ENCODE data around the gene CDC42BPA.
A peak's percentile ranks its signal among the peaks of the same experiment; 100 is the strongest.

CDC42BPA gene

DNA sequence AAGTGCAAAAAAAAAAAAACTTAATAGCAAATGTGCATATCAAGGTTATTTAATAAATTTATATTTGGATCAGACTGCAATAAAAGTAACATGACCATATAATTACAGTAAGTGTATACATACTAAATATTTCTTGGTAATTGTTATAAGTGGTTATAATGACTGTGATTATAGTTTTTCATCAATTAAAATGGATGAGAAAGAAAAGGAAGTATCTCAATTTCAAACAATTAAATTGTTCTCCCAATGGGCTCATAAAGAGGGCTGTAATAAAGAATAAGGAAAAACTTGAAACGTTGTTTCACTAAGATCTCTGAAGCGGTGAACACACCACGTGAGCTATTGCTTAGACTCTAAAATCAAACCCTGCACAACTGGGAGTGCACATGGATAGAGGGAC is 104.1 kb downstream of the CDC42BPA start:
- DNase-seq (ENCODE audit: low read depth, low spot score): no peak

DNA sequence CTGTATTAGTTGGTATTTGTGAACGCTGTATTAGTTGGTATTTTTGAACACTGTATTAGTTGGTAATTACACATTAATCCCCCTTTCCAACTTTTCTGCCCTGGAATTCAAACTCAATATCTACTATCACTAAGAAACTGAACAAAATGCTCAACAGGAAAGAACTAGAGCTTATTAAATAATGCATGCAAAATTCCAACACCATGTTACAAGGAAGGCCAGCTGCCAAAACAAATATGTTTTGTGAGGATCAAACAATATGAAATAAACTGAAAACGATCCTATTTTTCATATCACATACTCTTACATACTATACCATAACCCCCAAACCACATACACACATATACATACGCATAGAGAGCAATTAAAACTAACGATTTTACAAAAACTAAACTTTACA is 104.9 kb downstream of the CDC42BPA start:
- DNase-seq (ENCODE audit: low read depth, low spot score): no peak

DNA sequence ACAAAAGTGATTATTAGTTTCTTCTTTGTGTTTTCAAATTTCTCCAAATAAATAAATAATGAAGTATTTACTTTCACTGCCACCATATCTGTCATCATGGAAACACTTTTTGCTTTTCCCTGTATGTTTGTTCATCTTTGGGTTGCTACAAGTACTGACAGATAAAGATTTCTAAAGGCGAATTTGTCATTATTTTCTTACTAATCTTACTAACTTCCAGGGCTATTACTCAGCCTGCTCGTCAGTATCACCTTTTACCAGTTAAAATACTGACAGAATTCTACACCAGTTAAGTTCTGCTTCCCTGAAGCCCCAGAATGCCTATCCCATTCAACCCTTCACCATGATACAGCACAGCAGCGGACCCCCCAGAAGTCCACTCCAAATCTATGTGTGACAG is 106.1 kb downstream of the CDC42BPA start:
- no peak for DNase-seq (ENCODE audit: low read depth, low spot score)

DNA sequence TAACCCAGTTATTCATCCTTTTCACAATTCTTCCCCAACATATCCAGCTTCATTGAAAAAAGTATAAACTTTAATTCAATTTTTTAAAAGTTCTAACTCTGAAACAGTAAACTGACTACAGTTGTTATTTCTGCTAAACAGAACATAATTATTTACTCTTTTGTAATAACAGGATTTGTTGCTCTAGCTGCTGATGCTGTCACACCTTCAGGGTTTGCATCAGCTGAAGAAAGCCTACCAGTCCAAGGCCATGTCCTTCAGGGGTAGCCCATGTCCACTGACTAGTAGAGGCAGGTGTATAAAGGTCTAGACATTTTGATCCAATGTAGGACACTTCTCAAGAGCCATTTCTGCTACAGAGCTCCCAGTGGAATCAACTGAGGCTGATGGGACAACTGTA is 107.7 kb downstream of the CDC42BPA start:
- no peak for DNase-seq (ENCODE audit: low read depth, low spot score)

DNA sequence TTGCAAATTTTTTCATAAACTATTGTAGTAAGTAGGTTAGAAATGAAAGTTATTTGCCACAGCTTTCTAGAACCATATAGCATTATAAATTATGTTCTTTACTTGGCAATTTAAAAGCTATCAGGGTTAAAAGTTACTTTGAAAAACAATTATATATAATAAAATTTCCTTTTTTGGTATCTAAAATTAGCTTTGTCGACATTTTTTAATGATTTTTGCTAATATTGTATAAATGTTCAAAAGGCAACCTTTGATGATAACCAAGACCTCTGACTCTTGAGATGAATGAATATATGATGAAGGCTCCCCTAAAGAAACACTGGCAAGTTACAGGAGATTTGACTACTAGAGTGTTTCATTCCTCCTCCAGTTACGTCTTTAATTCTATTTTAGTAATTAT is 121.2 kb downstream of the CDC42BPA start:
- no peak for DNase-seq (ENCODE audit: low read depth, low spot score)

DNA sequence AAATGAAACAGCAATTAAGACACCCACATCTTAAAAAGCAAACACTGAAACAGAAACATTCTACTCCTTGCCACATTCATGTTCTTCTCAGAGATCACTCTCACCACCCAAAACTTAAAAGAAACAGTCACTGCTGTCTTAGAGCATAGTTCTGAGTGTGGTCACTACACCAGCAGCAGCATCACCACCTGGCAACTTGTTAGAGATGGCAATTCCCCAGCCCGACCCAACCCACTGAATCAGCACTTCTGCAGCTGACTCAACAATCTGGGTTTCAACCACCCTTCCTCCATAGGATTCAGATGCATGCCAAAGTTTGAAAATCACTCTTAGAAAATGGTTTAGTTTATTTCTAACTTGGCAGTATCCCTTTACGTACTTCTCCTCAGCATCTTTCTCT is 126.1 kb downstream of the CDC42BPA start:
- DNase-seq (ENCODE audit: low read depth, low spot score): peak; percentile 94

DNA sequence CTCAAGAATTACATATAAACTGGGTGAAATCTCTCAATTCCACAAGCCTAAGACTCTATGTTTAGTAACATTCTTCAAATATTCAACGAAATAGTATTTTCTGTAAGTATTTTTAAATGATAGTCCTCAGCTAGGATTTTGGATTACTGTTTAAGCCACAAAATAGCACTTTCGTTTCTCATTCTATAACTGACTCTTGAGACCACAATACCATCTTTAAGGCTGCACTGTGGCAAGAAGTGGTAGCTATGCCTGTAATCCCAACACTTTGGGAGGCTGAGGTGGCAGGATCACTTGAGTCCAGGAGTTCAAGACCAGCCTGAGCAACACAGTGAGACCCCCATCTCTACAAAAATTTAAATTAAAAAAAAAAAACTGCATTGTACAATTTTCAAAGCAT is 126.7 kb downstream of the CDC42BPA start:
- no peak for DNase-seq (ENCODE audit: low read depth, low spot score)

DNA sequence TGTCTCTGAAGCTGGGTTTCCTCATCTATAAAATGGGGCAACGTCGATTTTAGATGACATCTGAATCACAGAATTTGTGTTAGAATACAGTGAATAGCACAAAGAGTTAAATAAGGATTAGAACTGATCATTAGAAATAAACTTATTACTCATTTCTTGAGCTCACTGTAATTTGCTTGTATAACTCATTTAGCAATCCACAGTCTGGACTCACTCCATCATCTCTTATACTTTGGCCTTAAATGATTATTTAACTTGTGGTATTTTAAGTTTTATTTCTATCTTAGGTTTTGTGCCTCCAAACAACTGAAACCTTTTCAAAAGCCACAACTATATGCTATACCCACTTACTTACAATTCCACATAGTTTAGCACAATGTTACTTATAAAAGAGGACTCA is 128.0 kb downstream of the CDC42BPA start:
- DNase-seq (ENCODE audit: low read depth, low spot score): no peak

DNA sequence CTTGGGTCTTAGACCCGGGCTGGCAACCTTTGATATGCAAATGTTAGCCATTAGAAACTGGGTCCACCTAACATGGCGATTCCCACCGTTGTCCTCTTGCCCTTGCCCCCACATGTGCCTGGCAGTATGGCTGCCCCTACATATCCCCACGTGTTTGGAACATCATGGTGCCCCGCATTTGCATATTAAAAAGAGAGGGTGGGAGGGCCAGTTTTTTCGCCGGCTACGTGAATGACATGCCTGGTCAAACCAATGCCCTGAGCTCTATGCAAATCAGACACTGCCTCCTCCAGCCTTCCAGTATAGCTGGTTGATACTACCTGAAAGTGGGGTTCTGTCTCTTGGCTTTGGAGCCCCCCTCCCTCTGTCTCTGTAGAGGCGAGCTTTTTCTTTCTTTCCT is 133.0 kb downstream of the CDC42BPA start:
- no peak for DNase-seq (ENCODE audit: low read depth, low spot score)

DNA sequence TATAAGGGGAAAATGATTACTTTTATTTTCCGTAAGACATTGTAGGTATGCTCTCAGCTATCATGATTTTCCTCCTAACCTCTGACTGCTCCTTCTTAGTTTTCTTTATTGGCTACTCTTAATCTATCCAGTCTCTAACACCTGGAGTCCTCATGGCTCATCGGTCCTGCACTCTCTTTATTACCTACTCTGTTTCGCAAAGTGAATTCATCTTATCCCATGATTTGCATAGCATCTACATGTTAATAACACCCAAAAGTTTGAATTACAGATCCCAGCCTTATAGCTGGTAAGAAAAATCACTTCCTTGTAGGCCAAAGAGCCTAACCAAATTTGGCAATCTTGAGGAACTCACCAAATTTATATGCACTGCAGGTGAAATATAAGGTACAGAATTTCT is 136.3 kb downstream of the CDC42BPA start:
- no peak for DNase-seq (ENCODE audit: low read depth, low spot score)

DNA sequence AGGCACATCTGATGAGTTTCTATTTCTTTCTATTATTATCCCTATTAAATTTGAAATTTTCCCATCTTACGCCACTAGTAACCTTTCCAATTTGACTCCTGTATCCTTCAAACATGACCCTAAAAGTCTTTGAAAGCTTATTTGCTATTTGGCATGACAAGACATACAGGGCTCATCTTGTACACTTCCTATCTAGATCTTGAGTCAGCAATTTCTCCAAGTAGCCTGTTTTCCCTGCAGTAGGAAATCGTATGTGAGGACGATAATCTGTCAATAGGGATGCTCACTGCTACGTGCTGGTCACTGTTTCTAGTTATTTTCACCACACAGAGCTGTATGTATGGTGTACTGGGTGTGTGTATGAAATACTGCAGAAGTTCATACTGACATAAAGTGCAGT is 142.7 kb downstream of the CDC42BPA start:
- no peak for DNase-seq (ENCODE audit: low read depth, low spot score)

DNA sequence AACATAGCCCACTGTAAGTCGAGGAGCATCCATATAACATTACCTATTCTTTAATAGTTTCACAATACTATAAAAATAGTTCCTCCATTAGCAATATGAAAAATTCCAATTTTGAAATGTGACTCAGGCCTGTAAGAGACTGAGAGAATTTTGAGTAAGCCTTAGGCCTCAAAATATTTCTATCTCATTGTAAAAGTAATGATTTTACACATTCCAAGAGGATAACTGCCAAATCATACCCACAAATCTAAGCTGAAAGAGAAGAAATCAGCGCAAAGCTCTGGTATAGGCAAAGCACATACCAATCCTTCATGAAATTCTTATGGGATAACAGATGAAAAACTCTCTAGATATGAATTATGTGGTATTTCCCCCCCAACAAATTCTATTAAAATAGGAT is 144.1 kb downstream of the CDC42BPA start:
- DNase-seq (ENCODE audit: low read depth, low spot score): peak; percentile 6

DNA sequence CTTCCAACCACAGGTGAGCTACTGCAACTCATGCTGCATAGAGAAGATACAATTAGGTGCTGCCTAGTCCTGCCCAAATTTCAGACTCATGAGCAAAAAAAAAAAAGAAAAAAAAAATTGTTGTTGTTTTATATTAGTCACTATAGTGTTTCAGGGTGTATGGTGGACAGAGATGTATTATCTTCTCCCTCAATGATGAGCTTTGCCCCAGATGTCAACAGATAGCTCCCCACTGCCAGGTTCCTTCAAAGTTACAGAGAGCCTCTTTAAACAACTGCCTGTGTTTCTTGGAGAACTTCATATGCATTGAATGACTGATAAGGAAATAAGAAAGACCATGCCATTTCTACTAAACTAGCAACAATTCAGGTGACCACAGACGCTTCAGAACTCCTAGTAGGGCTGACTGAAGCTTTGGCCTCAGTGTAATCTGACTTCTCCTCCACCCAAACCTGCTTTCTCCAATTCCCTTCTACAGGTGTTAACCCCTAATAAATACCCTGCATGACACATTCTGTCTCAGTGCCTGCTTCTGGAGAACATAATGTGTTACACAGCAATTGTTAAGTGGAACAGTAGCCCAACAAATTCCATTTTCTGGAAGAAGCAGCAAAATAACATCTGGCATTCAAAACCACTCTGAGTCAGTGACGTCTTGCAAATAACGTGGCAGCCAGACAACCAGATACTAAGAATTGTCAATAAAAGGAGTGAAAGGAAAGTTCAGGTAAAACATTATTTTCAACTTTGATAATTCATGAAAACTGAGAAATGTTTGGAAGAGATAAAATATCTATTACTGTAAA is 147.7 kb downstream of the CDC42BPA start:
- peak; percentile 11 for DNase-seq (ENCODE audit: low read depth, low spot score)

DNA sequence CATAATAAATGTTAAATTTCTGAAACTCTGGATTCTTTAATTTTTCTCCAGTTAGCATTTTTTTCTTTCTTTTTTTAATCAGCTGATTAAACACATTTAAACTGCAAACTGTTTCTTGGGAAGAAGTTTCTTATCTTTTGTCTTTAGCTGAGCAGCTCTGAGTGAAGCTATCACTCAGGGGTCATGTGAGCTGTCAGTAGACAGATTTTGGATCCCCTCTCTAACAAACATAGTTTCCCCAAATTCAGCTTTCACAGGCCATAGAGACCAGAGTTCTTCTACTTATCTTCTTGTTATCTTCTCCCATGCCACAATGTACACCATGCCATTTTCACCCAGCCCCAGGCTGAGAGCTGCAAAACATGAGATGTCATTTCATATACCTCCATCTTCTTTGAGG is 148.9 kb downstream of the CDC42BPA start:
- DNase-seq (ENCODE audit: low read depth, low spot score): no peak

DNA sequence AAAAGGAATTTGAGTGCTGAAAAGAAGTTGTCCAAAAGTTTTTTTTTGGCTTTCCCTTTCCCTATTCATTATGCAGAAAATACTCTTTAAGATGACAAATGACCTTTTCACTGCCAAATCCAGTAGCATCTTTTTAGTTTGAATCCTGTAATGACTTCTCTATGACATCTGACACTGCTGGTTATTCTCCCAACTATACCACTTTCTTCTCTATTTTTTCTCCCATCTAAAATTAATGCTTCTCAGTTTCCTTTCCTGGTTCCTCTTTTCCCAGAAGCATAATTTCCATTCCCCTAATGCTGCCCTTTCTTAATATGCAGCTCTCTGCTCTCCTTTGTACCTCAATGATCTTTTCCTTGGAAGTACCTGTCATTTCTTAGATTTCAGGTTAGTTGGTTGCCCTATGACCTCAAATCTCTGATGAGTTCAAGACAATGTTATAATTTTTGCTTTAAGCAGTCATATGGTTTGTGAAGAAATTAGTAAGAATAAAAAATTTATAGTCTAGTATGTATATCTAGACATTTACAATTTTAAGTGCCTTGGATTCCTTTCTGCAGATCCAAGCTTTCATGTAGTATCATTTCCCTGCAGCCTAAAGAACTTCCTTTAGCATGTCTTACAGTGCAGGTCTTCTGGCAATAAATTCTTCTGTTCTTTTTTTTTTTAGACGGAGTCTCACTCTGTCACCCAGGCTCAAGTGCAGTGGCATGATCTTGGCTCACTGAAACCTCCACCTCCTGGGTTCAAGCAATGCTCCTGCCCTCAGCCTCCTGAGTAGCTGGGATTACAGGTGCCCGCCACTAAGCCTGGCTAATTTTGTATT is 150.8 kb downstream of the CDC42BPA start:
- no peak for DNase-seq (ENCODE audit: low read depth, low spot score)

DNA sequence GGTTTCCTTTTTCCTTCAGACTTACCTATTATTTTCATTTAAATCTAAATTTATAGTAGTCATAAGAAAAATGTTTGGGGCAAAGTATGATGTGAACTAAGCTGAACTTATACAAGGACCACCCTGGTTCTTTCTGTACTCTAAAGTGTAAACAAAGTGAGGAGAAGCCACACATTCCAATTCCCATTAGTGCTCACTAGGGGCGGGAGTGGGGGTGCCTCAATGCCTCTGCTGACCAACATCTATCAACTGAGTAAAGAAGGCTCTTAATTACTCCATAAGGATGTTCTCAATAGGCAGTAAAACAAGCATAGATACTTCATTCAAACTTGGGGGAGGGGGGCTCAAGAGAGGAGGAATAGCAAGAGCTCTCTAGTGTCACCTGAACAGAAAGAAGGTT is 151.7 kb downstream of the CDC42BPA start:
- DNase-seq (ENCODE audit: low read depth, low spot score): no peak

DNA sequence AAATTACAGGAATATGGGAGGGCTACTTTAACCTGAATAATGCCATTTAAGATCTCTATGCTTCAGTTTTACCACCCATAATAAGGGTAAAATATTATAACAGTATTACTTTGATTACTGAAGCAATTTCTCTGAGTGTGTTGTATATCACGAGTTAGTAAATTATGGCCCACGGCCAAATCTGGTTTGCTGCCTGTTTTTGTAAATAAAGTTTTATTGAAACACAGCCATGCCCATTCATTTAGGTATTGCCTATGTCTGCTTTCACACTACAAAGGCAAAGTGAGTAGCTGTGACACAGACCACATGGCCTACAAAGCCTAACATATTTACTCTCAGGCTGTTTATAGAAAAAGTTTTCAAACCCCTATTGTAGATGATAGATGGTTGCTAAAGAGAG is 156.8 kb downstream of the CDC42BPA start:
- DNase-seq (ENCODE audit: low read depth, low spot score): no peak

DNA sequence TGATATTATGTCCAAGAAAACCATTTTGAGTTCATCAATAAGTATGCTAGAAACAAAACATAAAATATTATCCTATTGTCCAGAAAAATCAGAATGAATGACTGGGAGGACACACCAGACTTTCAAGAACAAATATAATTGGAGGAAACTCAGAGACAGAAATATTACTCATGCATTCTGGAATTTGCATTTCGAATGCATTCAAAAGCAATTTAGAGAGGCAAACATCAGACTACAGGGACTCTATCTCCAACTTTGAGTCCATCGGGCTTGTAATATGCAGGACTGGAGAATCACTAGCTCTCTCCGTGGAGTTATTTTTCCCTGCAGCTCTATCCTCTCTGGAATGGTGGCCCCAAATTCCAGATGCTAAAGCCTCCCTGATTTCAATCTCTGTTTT is 161.8 kb downstream of the CDC42BPA start:
- no peak for DNase-seq (ENCODE audit: low read depth, low spot score)

DNA sequence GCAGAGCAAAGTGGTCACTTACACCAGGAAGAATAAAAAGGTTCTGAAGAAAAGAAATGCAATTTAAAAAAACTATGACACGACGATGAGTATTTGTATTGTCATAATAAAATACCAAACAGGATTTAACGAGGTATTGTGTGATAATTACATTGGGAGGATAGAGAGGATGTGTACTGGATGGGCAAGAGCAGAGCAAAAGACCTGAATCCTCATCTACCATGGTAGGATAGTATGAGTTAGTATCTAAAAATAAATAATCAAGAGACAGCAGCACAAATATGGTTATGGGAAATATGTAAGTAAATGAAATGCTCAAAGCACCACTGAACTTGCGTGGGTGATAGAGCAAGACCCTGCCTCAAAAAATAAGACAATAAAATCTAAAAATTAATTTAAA is 162.6 kb downstream of the CDC42BPA start:
- DNase-seq (ENCODE audit: low read depth, low spot score): no peak

DNA sequence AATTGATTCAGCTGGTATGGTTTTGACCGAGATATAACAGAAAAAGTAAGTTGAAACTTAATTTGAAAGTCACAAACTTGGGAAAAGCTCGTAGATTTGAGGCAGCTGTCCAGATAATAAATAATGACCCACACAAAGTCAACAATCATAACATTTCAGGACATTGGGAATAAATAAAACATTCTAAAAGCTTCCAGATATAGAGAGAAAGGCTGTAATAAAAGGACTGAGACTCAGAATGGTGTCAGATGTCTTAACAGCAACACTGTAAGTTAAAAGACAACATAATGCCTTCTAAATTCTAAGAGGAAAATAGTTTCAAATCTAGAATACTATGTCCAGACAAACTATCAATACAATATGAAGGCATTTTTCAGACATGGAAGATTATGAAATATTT is 163.3 kb downstream of the CDC42BPA start:
- DNase-seq (ENCODE audit: low read depth, low spot score): no peak

DNA sequence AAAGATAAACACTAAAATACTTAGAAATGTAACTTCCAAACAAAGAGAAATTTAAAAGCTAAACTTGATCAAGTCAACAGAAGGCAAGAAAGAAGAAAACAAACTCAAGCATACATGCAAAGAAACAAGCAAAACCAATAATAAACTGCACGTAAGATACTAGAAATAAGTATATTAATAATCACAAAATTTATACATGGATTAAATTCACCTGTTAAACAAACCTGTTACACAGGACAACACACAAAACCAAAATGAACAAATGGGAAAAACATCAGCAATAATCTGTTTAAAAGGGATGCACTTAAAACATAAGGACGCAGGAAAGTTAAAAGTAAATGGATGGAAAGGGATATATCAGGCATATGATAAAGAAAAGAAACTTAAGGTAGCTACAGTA is 165.8 kb downstream of the CDC42BPA start:
- DNase-seq (ENCODE audit: low read depth, low spot score): no peak

DNA sequence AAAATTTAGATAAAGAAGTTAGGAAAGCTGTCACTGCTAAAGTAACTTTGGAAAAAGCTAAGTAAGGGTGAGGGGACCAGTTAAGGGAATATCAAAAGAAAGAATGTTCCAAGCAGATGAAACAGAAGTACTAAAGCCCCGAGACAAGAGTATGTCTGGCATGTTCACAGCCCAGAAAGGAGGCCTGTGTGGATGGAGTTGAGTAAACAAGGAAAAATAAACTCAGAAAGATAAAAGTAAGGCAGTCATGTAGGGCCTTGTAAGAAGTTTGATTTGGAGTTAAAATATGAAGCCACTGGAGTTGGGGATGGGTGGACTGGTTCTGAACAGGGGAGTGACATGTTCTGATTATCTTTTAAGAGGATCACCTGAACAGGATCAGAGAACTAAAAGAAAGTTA is 177.9 kb downstream of the CDC42BPA start:
- DNase-seq (ENCODE audit: low read depth, low spot score): peak; percentile 32

DNA sequence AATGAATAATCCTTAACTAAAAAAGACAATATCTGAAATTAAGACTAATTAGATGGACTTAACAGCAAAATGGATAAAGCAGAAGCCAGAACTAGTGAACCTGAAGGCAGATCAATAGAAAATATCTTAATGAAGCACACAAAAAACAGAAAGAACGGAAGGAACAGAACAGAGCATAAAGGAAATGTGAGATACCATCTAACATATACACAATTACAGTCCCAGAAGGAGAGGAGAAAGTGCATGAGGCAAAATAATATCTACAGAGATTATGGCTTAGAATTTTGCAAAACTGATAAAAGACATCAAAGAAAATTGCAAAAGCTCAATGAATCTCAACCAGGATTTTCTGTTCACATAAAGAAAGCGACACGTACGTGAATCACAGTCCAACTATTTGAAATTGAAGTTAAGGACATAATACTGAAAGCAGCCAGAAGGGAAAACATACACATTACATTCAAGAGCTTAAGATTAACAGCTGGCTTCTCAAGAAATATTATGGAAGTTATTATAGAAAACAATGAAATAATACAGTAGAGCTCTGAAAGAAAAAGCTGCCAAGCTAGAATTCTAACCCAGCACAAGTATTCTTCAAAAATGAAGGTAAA is 182.0 kb downstream of the CDC42BPA start:
- no peak for DNase-seq (ENCODE audit: low read depth, low spot score)
